ENCODE results near the gene INTS7.

DNA sequence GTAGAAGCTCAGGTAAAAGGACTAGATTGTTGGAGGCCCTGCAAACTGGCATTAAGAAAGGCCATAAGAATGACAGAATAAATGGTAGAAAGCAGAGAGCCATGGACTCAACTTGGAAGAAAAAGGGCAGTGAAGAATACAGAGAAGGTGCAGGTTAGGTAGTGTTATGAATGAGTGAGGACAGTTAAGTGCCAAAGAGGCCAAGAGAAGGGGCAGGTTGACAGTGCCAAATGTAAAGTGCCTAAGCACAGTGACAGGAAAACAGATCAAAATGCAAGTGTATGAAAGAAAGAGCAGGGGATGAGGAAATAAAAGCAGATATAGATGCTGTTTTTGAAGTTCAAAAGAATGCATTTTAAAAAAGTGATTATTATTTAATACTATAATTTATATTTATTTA, 43.7 kb downstream of the INTS7 start:
- TF ChIP-seq TAF1 (IDR thresholded peaks at IDR 0.05; ENCODE audit: control insufficient read depth, extremely low read depth, insufficient read depth, low read length, severe bottlenecking) (no peak), MAZ (CRISPR knock-in tag; conservative IDR thresholded peaks at IDR 0.05 in 1 of 2, IDR thresholded peaks at IDR 0.05 in 1 of 2) (no peak), NONO (IDR thresholded peaks at IDR 0.05; ENCODE audit: low read depth in 2 of 2, low read length in 1 of 2) (no peak), EP400 (IDR thresholded peaks at IDR 0.05) (no peak), JUN (IDR thresholded peaks at IDR 0.05; ENCODE audit: borderline replicate concordance, low read depth, low read length) (no peak), JUN (CRISPR knock-in tag; IDR thresholded peaks at IDR 0.05; ENCODE audit: borderline replicate concordance) (no peak), FIP1L1 (IDR thresholded peaks at IDR 0.05; ENCODE audit: low read depth, low read length, poor library complexity, severe bottlenecking) (no peak), RNF2 (IDR thresholded peaks at IDR 0.05) (no peak), ZEB2 (IDR thresholded peaks at IDR 0.05) (no peak)
- TF ChIP-seq, protein P1, sequence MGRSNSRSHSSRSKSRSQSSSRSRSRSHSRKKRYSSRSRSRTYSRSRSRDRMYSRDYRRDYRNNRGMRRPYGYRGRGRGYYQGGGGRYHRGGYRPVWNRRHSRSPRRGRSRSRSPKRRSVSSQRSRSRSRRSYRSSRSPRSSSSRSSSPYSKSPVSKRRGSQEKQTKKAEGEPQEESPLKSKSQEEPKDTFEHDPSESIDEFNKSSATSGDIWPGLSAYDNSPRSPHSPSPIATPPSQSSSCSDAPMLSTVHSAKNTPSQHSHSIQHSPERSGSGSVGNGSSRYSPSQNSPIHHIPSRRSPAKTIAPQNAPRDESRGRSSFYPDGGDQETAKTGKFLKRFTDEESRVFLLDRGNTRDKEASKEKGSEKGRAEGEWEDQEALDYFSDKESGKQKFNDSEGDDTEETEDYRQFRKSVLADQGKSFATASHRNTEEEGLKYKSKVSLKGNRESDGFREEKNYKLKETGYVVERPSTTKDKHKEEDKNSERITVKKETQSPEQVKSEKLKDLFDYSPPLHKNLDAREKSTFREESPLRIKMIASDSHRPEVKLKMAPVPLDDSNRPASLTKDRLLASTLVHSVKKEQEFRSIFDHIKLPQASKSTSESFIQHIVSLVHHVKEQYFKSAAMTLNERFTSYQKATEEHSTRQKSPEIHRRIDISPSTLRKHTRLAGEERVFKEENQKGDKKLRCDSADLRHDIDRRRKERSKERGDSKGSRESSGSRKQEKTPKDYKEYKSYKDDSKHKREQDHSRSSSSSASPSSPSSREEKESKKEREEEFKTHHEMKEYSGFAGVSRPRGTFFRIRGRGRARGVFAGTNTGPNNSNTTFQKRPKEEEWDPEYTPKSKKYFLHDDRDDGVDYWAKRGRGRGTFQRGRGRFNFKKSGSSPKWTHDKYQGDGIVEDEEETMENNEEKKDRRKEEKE (IDR thresholded peaks at IDR 0.05; ENCODE audit: borderline replicate concordance in 1 of 2, control insufficient read depth in 1 of 2, low read depth in 2 of 2, low read length in 1 of 2), result no peak
- TF ChIP-seq, protein P2, sequence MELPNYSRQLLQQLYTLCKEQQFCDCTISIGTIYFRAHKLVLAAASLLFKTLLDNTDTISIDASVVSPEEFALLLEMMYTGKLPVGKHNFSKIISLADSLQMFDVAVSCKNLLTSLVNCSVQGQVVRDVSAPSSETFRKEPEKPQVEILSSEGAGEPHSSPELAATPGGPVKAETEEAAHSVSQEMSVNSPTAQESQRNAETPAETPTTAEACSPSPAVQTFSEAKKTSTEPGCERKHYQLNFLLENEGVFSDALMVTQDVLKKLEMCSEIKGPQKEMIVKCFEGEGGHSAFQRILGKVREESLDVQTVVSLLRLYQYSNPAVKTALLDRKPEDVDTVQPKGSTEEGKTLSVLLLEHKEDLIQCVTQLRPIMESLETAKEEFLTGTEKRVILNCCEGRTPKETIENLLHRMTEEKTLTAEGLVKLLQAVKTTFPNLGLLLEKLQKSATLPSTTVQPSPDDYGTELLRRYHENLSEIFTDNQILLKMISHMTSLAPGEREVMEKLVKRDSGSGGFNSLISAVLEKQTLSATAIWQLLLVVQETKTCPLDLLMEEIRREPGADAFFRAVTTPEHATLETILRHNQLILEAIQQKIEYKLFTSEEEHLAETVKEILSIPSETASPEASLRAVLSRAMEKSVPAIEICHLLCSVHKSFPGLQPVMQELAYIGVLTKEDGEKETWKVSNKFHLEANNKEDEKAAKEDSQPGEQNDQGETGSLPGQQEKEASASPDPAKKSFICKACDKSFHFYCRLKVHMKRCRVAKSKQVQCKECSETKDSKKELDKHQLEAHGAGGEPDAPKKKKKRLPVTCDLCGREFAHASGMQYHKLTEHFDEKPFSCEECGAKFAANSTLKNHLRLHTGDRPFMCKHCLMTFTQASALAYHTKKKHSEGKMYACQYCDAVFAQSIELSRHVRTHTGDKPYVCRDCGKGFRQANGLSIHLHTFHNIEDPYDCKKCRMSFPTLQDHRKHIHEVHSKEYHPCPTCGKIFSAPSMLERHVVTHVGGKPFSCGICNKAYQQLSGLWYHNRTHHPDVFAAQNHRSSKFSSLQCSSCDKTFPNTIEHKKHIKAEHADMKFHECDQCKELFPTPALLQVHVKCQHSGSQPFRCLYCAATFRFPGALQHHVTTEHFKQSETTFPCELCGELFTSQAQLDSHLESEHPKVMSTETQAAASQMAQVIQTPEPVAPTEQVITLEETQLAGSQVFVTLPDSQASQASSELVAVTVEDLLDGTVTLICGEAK (IDR thresholded peaks at IDR 0.05), result no peak
- TF ChIP-seq, protein P2 (CRISPR knock-in tag; IDR thresholded peaks at IDR 0.05), result no peak
- TF ChIP-seq, protein P3, sequence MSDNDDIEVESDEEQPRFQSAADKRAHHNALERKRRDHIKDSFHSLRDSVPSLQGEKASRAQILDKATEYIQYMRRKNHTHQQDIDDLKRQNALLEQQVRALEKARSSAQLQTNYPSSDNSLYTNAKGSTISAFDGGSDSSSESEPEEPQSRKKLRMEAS (CRISPR knock-in tag; IDR thresholded peaks at IDR 0.05), result no peak
- TF ChIP-seq, protein P4, sequence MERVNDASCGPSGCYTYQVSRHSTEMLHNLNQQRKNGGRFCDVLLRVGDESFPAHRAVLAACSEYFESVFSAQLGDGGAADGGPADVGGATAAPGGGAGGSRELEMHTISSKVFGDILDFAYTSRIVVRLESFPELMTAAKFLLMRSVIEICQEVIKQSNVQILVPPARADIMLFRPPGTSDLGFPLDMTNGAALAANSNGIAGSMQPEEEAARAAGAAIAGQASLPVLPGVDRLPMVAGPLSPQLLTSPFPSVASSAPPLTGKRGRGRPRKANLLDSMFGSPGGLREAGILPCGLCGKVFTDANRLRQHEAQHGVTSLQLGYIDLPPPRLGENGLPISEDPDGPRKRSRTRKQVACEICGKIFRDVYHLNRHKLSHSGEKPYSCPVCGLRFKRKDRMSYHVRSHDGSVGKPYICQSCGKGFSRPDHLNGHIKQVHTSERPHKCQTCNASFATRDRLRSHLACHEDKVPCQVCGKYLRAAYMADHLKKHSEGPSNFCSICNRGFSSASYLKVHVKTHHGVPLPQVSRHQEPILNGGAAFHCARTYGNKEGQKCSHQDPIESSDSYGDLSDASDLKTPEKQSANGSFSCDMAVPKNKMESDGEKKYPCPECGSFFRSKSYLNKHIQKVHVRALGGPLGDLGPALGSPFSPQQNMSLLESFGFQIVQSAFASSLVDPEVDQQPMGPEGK (CRISPR knock-in tag; IDR thresholded peaks at IDR 0.05; ENCODE audit: borderline replicate concordance), result no peak

Data from K562 (cell line).